ENCODE results near the gene PITPNM3.
"Not testable (repeated sequence)": the region's sequence is repeated elsewhere in the genome, so short reads cannot be mapped to it uniquely, and the experiment has no call there.

PITPNM3 gene

DNA sequence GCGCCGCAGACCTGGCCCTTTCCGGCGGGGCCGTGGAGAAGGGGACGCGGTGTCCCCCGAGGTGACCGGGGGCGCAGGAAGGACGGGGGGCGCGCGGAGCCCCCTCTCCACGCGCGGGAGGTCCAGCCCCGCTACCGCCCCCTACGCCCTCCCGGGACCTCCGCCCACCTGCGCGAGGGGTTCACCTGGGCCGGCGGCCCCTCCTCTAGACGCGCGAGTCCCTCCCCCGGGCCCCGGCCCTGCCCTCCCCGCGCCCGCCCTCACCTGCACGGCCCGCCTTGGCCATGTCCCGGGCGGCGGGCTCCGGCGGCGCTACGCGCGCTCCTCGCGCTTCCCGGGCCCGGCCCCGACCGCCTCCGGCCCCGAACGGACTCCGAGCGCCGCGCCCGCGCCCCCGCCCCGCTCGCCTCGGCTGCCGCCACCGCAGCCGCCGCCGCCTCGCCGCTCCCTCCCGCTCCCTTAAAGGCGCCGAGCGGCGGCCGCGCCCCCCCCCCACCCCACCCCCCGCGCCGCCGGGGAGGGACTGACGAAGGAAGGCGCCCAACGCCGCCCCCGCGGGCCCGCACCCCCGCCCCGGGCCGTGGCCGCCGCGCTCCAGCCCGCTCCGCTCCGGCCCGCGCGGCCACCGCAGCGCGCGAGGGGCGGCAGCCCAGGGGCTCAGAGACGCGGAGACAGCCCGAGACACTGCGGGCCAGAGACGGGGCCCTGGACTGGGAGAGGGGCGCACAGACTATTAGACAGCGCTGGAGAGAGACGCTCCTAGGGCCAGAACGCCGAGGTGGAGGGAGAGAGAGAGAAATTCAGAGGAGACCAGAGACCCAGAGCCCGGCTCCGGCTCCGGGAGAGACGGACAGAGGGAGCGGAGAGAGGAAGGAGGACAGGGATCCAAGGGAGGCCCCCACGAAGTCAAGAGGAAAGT, at the start of gene PITPNM3:
Gene PITPNM3, minus strand, starts transcription at position 435 of the 919 bp plus-strand sequence. Its CDS starts 149 bp downstream, at position 286.
- DNase-seq (ENCODE audit: low spot score) (peak; percentile 38), FAIRE-seq (no peak)

DNA sequence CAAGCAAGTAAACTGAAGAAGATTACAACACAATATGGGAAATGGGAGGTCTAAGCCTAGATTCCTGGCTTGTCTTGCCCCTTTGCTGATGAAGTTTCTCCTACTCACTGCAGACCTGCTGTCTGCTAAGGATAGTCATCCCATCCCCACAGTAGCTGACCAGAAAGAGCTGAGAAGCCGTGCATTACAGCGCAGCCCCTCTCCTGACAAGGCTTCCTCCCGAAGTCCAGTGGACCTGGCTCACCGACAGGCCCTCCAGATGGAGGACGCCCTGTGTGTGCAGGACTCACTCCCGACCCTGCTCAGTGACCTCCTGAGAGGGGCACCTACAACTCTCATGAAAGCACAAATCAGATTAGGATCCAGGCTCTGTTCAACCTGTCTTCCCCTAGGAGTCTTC, 48.8 kb upstream of the PITPNM3 start:
- no peak for DNase-seq (ENCODE audit: low spot score)
- no peak for FAIRE-seq

DNA sequence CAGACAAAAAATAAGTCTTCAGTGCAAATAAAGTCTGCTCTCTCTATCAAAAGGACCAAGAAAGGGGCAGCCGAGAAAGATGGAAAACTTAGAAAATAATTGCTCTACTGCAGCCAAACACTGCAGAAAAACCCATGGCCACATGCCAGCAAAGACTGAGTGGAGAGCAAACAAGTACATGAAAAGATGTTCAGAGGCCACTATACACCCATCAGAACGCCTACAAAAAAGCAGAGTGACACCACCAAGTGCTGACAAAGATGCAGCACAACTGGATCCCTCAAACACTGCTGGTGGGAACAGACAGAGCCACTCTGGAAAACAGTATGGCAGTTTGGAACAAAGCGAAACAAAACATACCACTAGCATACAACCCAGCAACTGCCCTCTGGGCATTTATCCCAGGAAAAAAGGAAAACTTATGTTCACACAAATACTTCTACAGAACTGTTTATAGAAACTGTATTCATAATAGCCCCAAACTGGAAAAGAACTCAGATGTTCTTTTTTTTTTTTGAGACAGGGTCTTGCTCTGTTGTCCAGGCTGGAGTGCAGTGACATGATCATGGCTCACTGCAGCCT, 47.5 kb upstream of the PITPNM3 start:
- FAIRE-seq (no peak), DNase-seq (ENCODE audit: low spot score) (no peak)

DNA sequence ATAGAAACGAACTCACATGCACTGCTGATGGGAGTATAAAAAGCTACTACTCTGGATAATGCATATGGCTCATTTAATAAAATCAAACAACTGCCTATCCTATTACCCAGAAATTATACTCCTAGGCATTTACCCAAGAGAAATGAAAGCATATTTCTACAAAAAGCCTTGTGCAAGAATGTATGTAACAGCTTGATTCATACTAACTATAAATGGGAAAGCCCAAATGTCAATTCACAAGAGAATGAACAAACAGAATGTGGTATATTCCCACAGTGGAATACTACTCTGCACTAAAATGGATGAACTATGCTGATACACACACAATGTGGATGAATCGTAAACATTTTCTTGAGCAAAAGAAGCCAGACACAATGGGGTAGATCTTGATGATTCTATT, 45.8 kb upstream of the PITPNM3 start:
- DNase-seq (ENCODE audit: low spot score) (no peak), FAIRE-seq (no peak)

DNA sequence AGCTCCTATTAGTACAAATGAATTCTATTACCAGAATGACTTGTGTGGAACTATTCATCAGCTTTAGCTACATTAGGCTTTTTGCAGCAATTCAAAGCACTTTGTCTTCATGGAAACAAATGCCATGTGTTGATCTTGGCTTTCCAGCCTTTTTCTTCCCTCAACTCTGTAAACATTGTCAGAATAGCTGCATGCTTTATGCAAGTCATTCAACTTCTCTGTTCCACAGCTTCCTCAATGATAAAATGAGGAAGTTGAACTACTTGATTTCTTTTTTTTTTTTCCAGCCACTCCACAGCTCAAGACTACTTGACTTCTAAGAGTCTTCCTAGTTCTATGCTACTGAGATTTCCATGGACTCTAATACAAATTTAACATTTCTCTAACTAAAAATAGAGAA, 43.0 kb upstream of the PITPNM3 start:
- DNase-seq (ENCODE audit: low spot score) (no peak), FAIRE-seq (no peak)

DNA sequence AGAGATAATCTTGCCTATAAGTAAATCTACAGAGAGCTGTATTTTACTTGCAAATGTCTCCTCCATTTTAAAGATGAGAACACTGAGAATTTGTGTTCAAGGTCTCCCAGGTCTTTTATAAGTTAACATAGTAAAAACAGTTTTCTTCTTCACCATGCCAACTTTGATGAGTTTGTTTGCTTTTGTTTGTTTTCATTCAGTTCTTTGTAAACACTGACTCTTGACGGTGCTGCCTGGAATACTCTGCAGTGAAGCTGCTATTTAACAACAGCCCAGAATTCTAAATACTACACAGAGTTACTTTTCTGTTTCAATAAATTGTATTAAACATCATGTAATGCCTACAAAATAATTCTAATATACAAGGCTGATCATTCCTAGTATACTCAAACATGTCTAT, 41.4 kb upstream of the PITPNM3 start:
- no peak for DNase-seq (ENCODE audit: low spot score)
- FAIRE-seq: no peak

DNA sequence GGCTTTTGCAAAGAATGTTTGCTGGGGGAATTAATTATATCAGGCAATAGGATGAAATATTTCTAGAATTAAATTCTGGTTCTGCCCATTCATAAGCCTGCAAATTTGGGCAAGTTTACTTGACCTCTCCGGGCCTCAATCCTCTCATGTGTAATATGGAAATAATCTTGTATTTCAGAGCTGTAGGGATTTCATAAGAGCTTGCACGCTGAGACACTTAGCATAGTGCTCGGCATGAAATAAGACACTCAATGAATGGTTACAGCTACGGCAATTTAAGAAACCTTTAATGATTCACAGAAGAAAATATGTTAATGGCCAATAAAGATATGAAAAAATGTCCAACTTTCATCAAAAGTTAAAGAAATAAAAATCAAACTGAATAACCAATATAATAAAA, 40.6 kb upstream of the PITPNM3 start:
- no peak for DNase-seq (ENCODE audit: low spot score)
- no peak for FAIRE-seq

DNA sequence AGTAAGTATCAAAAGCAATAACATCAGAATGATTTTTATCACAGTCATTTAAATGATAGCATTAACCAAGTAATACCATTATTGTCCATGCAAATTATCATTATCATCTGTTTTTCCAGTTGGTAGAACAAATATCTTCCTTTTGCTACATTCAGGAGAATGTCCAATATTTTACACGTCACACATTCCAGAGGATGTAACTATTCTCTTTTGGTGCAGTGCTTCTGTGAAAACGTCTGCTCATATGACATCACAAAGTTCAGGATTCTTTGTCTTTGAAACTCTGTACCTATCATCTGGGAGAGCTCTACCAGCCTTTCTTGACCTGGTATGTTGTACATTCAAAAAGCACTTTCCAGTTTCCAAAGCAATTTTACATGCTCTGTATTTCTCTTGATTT, 40.2 kb upstream of the PITPNM3 start:
- FAIRE-seq (no peak), DNase-seq (ENCODE audit: low spot score) (no peak)

DNA sequence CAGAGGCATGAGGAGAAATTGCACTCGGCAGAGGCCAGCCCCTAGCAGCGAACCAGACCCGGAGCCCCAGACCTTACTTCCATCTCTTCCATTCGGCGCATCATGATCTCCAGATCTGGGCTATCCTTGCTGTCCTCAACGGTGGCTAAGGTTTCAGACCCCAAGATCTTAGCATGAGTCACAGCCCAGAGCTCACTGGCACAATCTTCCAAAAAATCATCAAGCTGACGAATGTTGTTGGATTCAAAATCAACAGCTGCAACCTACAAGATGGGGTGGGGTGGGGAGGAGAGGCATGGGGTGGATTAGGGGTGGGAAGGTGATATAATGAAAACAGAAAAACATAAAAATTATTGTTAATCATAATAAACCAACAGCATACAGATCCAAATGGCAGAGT, 39.7 kb upstream of the PITPNM3 start:
- FAIRE-seq: no peak
- no peak for DNase-seq (ENCODE audit: low spot score)

DNA sequence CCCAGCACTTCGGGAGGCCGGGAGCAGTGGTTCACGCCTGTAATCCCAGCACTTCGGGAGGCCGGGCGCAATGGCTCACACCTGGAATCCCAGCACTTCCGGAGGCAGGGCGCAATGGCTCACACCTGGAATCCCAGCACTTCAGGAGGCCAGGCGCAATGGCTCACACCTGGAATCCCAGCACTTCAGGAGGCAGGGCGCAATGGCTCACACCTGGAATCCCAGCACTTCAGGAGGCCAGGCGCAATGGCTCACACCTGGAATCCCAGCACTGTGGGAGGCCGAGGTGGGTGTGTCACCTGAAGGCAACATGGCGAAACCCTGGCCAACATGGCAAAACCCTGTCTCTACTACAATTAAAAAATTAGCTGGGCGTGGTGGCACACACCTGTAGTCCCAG, 37.0 kb upstream of the PITPNM3 start:
- not testable (repeated sequence) for FAIRE-seq; DNase-seq (ENCODE audit: low spot score)

DNA sequence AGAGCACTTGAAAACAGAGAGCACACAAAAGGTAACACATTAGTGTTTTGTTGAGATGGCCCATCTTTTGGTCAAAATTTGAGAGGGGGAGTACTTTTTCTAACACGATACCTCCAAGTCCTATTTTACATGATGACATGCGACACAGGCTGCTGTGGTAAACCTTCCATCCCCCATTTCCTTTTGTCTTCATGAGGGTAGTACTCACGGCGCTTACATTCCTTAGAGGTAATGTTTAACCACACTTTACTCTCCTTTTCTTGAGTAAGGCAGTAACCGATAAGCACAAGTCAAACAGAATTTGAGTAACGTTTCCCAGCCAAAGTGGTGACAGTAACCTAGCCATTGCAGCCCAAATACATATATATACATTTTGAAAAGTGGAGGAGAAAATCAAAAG, 35.8 kb upstream of the PITPNM3 start:
- no peak for DNase-seq (ENCODE audit: low spot score)
- FAIRE-seq: no peak

DNA sequence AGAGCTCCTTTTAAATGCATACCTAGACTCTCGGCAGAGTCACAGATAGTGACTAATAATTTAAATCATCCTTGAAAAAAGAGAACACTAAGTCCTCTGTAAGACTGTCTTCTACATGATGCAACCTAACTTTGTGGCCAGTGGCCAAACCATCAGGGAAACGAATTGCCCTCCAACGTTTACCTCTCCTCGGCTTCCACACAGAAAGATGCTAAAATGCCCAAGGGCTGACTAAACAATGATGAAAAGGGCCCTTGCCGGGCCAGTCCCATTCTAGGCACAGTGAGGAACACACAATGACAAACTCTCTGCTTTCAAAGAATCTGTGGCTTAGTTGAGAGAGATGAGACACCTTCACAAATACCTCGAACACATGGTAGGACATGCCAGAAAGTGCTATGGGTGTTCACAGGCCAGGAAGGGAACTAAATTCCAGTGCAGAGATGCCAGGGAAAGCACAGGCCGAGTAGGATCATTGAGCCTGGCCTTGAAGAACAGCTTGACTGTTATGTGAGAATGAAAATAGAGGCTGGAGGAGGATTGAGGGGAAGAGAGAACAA, 35.3 kb upstream of the PITPNM3 start:
- FAIRE-seq (no peak), DNase-seq (ENCODE audit: low spot score) (peak; percentile 46)

DNA sequence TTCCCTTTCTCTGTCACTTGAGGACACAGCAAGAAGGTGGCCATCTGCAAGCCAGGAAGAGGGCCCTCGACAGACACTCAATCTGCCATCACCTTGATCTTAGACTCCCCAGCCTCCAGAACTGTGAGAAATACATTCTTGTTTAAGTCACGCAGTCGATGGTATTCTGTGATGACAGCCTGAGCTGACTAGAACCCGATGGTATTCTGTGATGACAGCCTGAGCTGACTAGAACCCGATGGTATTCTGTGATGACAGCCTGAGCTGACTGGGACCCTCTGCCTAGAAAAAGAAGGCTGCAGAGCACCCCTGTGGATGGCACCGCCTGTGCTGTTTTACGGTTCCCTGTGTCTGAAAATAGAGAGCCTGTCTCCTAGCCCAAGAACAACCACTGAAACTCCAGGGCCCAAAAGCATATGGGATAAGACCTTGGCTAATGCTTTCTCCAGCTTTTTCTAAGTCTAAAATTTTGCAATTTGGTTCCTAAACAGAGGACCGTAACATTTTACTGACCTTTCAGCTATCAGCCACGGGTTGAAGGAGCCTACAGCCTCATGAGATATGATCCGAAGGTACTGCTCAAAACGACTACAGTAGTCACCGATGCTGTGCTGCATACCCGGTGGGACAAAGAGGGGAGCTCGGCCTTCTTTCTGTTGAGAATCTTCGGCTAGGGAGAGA, 33.1 kb upstream of the PITPNM3 start:
- DNase-seq (ENCODE audit: low spot score): no peak
- FAIRE-seq: no peak

DNA sequence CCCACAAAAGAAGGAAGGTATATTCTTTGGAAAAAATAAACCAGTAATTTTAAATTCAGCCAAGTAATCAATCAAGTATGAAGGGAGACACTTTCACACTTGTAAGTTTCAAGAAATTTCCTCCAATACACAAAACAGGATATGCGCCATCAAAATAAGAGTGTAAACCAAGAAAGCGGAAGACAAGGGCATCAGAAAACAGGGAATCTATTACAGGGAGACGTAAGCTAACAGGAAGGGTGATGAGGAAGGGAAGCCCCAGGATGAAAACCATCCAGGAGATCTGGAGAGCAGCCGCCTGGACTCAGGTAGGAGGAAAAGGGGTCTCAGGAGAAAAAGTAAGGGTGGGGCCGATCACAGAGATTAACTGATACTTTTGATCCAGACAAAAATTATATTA, 31.8 kb upstream of the PITPNM3 start:
- no peak for DNase-seq (ENCODE audit: low spot score)
- no peak for FAIRE-seq

DNA sequence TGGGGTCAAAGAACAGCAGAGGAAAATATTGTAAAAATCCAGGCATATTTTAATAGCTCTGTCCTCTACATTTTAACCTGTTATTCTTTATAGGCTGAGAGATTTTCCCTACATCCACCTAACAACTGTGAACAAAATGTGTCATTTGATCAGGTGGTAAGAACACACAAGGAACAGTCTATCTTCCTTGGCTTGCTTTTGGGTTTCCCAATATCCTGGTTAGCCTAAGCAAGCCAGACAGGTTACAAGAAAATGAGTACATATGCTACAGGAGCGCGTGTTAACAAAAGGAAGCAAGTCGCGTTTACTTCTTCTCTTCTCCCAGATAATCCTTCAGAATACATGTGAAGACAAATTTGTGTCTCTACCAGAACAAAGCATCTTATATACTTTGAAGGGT, 31.0 kb upstream of the PITPNM3 start:
- no peak for FAIRE-seq
- DNase-seq (ENCODE audit: low spot score): no peak

DNA sequence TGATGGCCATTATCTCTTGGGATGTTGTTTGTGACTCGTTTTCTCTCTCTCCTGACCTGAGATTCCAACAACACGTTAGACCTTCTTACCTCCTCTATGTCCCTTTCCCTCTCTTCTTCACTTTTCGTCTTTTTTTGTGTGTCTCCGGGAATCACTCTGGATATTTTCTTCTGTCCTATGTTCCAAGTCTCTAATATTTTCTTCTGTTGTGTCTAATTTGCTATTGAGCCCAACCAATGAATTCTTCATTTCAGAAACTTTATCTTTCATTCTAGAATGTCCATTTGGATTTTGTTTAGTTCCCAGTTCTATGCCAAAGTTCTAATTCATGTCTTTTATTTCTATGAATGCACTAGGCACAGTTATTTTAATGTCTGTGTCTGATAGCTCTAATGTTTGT, 27.1 kb upstream of the PITPNM3 start:
- FAIRE-seq (no peak), DNase-seq (ENCODE audit: low spot score) (no peak)

DNA sequence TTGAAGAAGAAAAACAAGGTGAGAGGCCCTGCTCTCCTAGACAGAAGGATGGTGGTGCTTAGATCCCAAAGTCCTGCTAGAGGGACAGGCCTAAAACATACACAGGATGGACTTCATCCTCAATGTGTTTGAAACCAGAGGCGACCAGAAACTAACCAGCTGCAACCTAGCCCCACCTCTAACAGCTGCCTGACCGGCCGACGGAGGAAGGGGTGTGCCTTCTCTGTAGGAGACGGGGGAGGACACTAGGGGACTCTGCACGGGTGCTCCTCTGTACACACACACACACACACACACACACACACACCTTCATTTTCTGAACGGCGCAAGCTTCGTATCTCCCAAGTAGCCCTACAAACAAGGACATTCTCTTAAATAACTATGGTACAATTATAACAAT, 24.3 kb upstream of the PITPNM3 start:
- FAIRE-seq: no peak

DNA sequence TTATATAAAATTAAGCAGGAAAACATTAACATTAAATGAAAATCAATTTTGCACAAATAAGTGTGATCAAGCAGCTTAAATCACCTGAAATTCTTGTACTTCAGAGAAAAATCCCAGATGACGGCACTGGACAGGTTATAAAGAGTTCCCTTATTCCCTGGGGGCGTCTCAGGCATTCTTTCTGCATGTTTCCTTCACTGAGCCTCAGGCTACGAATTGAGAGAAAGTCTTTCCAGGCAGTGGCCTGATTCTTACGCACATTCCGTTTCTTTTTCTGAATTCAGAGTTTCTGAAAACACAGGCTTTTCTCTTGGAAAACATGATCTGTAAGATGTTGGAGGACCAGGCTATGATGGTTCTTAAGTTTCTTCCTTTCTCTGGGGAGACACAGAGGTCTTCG, 22.1 kb upstream of the PITPNM3 start:
- DNase-seq (ENCODE audit: low spot score) (no peak), FAIRE-seq (no peak)

More for the DNA sequence above, 24.3 kb upstream of the PITPNM3 start:
- no peak for DNase-seq (ENCODE audit: low spot score)

DNA sequence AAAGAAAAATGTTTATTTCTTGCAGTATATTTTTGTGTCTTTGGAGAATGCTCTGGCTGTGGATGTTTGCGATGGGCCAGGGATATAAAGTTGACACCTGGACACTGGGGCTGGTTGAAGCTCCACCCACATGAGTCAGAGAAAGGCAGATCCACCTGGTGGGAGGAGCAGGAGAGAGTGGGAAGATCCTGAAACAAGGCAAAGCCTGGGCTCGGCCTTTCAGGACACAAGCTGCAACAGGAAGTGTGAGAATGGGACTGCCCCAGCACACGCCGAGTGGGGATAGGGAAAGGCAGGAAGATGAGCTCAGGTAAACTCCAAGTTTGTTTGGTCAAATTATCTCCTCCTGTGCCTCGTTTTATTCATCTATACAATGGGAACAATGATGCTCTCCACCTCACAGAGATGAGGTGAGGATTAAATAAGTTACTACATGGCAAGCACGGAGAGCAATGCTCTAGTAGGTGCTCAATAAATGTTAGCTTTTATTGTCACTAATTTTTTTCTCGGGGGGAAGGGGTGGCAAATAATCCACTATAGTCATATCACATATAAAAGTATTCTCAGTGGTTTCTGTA, 21.4 kb upstream of the PITPNM3 start:
- FAIRE-seq (no peak), DNase-seq (ENCODE audit: low spot score) (no peak)

DNA sequence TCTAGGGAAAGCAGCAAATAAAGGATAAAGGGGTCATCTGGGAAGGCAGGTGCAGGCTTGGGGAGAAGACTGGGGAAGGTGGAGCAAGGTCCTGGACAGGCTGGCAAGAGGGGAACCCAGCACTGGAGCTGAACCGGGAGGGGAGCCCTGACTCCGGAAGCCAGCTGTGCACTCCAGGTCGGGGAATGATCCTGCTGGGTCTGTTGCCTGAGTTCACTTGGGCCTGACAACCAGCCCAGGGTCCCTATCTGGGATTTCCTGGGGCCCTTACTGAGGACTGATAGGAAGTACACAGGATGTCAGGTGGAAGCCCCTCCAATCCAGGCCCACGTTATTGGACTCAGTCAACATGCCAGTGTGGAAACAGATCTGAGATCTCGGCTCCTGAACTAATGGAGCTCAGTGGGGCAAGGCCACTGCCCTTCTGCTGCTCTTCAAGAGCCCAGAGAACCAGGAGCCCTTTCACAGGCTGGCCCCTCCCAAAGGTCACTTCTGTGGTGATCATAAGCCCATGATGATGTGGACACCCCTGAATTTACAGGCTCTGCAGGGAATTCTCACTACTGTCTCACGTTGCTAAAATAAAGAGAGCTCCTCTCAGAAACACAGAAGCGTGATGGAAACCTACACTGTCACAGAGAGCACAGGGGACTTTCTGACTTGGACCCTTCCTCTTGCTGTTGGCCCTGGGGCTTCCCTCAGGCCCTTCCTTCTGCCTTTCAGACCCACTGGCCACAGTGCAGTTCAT, 19.9 kb upstream of the PITPNM3 start:
- FAIRE-seq: no peak
- DNase-seq (ENCODE audit: low spot score): no peak

DNA sequence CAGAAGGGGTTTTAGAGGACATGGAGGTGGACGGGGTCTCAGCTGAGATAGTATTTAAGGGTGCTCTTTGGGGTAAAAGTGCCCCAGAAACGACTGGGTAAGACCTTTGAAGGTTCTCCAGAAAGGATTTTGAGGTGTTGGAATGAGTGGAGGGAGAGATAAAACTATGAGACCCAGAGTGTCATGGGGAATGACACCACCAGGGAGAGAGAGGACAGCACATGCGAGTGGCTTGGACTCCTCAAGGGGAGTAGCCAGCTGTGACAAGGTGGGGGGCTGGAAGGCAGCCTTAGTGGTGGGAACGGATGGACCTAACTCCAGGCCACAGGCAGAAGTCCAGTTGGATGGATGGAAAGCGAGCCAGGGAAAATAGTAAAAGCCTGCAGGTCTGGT, 19.2 kb upstream of the PITPNM3 start:
- FAIRE-seq (no peak), DNase-seq (ENCODE audit: low spot score) (no peak)
